A549 (cell line): ENCODE data around the gene FAAP100. TPM values are rescaled to one million over a fixed set of nuclear protein-coding genes. Genes with fewer than 3 reads are reported as not detected.

Experiments
- ATAC-seq, 2 experiments: fragments of 200-7000 bp in 1 of 2; fragments of >200 bp in 1 of 2; cut with Nextera tagmentation in 1 of 2; cut with Tn5 transposase in 1 of 2; 3 replicates each; pipeline versions ENCODE4 v1.8.0 to v1.9.1; 2018 to 2020; ENCODE audit warnings: mild to moderate bottlenecking in 1 of 2, moderate library complexity in 1 of 2
- CTCF ChIA-PET: fragments of 300-600 bp; sonication (Branson Sonifier 250); formaldehyde crosslinking; extraction: SDS; loops from one replicate; lab custom pipeline; 2021; ENCODE audit warnings: antibody characterized with exemption, inconsistent platforms; lab: Yijun Ruan, JAX
- POLR2A ChIA-PET: fragments of 350-600 bp; formaldehyde crosslinking; extraction: SDS; loops from one replicate; lab custom pipeline; 2021; ENCODE audit warnings: antibody characterized with exemption, inconsistent platforms; lab: Yijun Ruan, JAX
- DNase-seq, 2 experiments: peaks; one replicate each; pipeline versions ENCODE4 v3.0.0 to v3.0.0-alpha.2; 2011 to 2016; ENCODE audit warnings: low read depth in 1 of 2, low spot score in 1 of 2
- FAIRE-seq: peaks from 2 replicates; lab custom pipeline; 2011; peaks lifted over from hg19 to GRCh38; lab: Jason Lieb, UNC
- H3K27ac ChIP-seq, 2 experiments: fragments of >200 bp; sonication (Bioruptor Twin); formaldehyde crosslinking; 3 replicates each; pipeline ENCODE4 v1.5.1; 2016 to 2017
- H3K4me1 ChIP-seq: fragments of >200 bp; sonication (Bioruptor Twin); formaldehyde crosslinking; 3 replicates; pipeline ENCODE4 v1.6.1; 2016
- H3K4me2 ChIP-seq: fragments of >200 bp; sonication (Bioruptor Twin); formaldehyde crosslinking; 3 replicates; pipeline ENCODE4 v1.6.1; 2016
- H3K4me3 ChIP-seq: fragments of >200 bp; sonication (Bioruptor Twin); formaldehyde crosslinking; 3 replicates; pipeline ENCODE4 v1.5.1; 2016
- H3K9me3 ChIP-seq: fragments of >200 bp; sonication (Bioruptor Twin); formaldehyde crosslinking; 3 replicates; pipeline ENCODE4 v1.6.1; 2016
- EHF ChIP-seq: fragments of 250-450 bp; sonication (Bioruptor Pico); IDR thresholded peaks from 2 replicates; pipeline ENCODE4 v1.5.0; 2020; ENCODE audit warnings: mild to moderate bottlenecking
- EHMT2 ChIP-seq: fragments of 200-600 bp; sonication (generic); IDR thresholded peaks from 2 replicates; pipeline ENCODE4 v1.6.1; 2016; ENCODE audit warnings: antibody characterized with exemption, low read depth, mild to moderate bottlenecking, moderate library complexity
- EP300 ChIP-seq, 2 experiments: fragments of >200 bp; sonication (Bioruptor Twin); formaldehyde crosslinking; IDR thresholded peaks; 2 replicates in 1 of 2; 3 replicates in 1 of 2; pipeline ENCODE4 v1.6.1; 2016 to 2017
- FOSB ChIP-seq: fragments of 250-450 bp; sonication (Bioruptor Pico); IDR thresholded peaks from 2 replicates; pipeline ENCODE4 v1.5.0; 2020; ENCODE audit warnings: mild to moderate bottlenecking, moderate library complexity
- FOSL2 ChIP-seq, 2 experiments: fragments of 450-650 bp in 1 of 2; fragments of >200 bp in 1 of 2; sonication (Bioruptor Twin) in 1 of 2; formaldehyde crosslinking; IDR thresholded peaks; 2 replicates each; pipeline versions ENCODE4 v1.5.0 to v1.6.1; 2016 to 2020; ENCODE audit warnings: mild to moderate bottlenecking in 1 of 2, moderate library complexity in 1 of 2
- HOXA7 ChIP-seq: fragments of 250-450 bp; sonication (Bioruptor Pico); IDR thresholded peaks from 2 replicates; pipeline ENCODE4 v1.5.0; 2020; ENCODE audit warnings: mild to moderate bottlenecking, moderate library complexity
- HOXB13 ChIP-seq: fragments of 250-450 bp; sonication (Bioruptor Pico); IDR thresholded peaks from 2 replicates; pipeline ENCODE4 v1.5.0; 2020; ENCODE audit warnings: low read depth, mild to moderate bottlenecking, moderate library complexity
- HOXB5 ChIP-seq: fragments of 250-450 bp; sonication (Bioruptor Pico); IDR thresholded peaks from 2 replicates; pipeline ENCODE4 v1.5.0; 2020; ENCODE audit warnings: mild to moderate bottlenecking, moderate library complexity
- JUNB ChIP-seq: fragments of >200 bp; sonication (Bioruptor Twin); formaldehyde crosslinking; IDR thresholded peaks from 2 replicates; pipeline ENCODE4 v1.6.1; 2016
- MAFK ChIP-seq: fragments of 450-650 bp; IDR thresholded peaks from 2 replicates; pipeline ENCODE4 v1.6.1; 2014; ENCODE audit not compliant: partially characterized antibody
- PBX3 ChIP-seq: IDR thresholded peaks from 2 replicates; pipeline ENCODE4 v1.6.1; 2012
- POLR2A ChIP-seq: IDR thresholded peaks from 2 replicates; pipeline ENCODE4 v1.6.1; 2012; ENCODE audit warnings: mild to moderate bottlenecking, low read length
- POLR2AphosphoS2 ChIP-seq: conservative IDR thresholded peaks from 2 replicates; pipeline ENCODE4 v1.6.1; 2012; ENCODE audit warnings: low read length, improper control_type of control experiment, inconsistent platforms
- RARB ChIP-seq: fragments of 250-450 bp; sonication (Bioruptor Pico); IDR thresholded peaks from 2 replicates; pipeline ENCODE4 v1.8.0; 2021; ENCODE audit warnings: mild to moderate bottlenecking, moderate library complexity
- RNF2 ChIP-seq: fragments of 200-600 bp; sonication (generic); IDR thresholded peaks from 2 replicates; pipeline ENCODE4 v1.6.1; 2016; ENCODE audit warnings: low read depth, mild to moderate bottlenecking, antibody characterized with exemption, moderate library complexity, borderline replicate concordance
- SMC3 ChIP-seq: fragments of >200 bp; sonication (Bioruptor Twin); formaldehyde crosslinking; IDR thresholded peaks from 3 replicates; pipeline ENCODE4 v1.6.1; 2018; ENCODE audit warnings: inconsistent platforms
- SREBF2 ChIP-seq: fragments of 450-650 bp; IDR thresholded peaks from 2 replicates; pipeline ENCODE4 v1.6.1; 2014; ENCODE audit warnings: mild to moderate bottlenecking, moderate library complexity
- TFCP2L1 ChIP-seq: fragments of 250-450 bp; sonication (Bioruptor Pico); IDR thresholded peaks from 2 replicates; pipeline ENCODE4 v1.5.0; 2021; ENCODE audit warnings: mild to moderate bottlenecking
- TP53 ChIP-seq: fragments of 250-450 bp; sonication (Bioruptor Pico); IDR thresholded peaks from 2 replicates; pipeline ENCODE4 v1.5.0; 2021; ENCODE audit warnings: mild to moderate bottlenecking, moderate library complexity
- WGBS: methylation state at CpG from one replicate; pipeline ENCODE4 v1.1.6; 2017; ENCODE audit errors: missing lambda C conversion rate; 5-methylcytosine and 5-hydroxymethylcytosine counted together
- polyA plus RNA-seq, 4 experiments: library from polyadenylated mRNA; depleted of rRNA in 3 of 4; stranded (reverse); fragments of >200 nt; fragmentation: RNase III in 1 of 4; extraction: RNeasy Plus Mini Kit Qiagen cat#74134 plus additional on column Dnase treatment in 1 of 4; gene quantifications; 2 replicates in 3 of 4; 3 replicates in 1 of 4; pipeline ENCODE4 v1.2.3, GENCODE V29; 2011 to 2017
- TF ChIP-seq, protein P1 (sequence below): IDR thresholded peaks from 2 replicates; pipeline ENCODE4 v1.6.1; 2012; ENCODE audit warnings: low read depth, borderline replicate concordance

Gene FAAP100
- polyA plus RNA-seq, 2 of the 4 experiments (the other 2 are of a cell fraction): 5.4 to 16.8 TPM

- Histone ChIP-seq H3K27ac (peak overlapping the region; percentile 99), H3K4me2 (peak overlapping the region; percentile 82), H3K4me3 (peak overlapping the region; percentile 83), H3K9me3 (no peaks in the 10 kb centered on the region), H3K4me1 (peaks cover 21% of the 10 kb centered on the region)
- FAIRE-seq: no peak
- ChIA-PET POLR2A (interaction anchor here (0.5 to 2.1 kb wide), 9 partner anchors 12 to 336 kb away, joined by 3 to 8 read pairs (median 6); partner anchors contain the start of genes BAHCC1 and FAAP100), CTCF (interaction anchor here (0.7 to 4.7 kb wide), 4 partner anchors 28 to 257 kb away, joined by 4 to 18 read pairs (median 6); no protein-coding TSS in a partner anchor)
- peak in 1 of 2 experiments; percentile 64 for DNase-seq
- peak; percentile 0 to 2; a peak in 3 of 6 replicates for ATAC-seq
- TF ChIP-seq EP300 (IDR thresholded peaks at IDR 0.05): no peak
- peak; percentile 67 for TF ChIP-seq PBX3
- peak; percentile 96 for TF ChIP-seq TP53 (CRISPR knock-in tag)
- 0 out of 2 replicates have a peak, but pooled peaks have one; percentile 1 for TF ChIP-seq POLR2AphosphoS2
- TF ChIP-seq HOXA7 (CRISPR knock-in tag): peak; percentile 92; the same call in 1 of the 2 replicates
- 0 out of 2 replicates have a peak, but pooled peaks have one; percentile 28 for TF ChIP-seq HOXB13 (CRISPR knock-in tag)
- peak; percentile 24 for TF ChIP-seq POLR2A
- peak; percentile 22; the same call in 1 of the 2 replicates for TF ChIP-seq HOXB5
- TF ChIP-seq EHF: peak; percentile 53; the same call in 1 of the 2 replicates
- TF ChIP-seq SREBF2: no peak
- no peak for TF ChIP-seq MAFK
- peak; percentile 86; the same call in 1 of the 2 replicates for TF ChIP-seq RARB (CRISPR knock-in tag)
- no peak for TF ChIP-seq SMC3
- TF ChIP-seq, protein P1, sequence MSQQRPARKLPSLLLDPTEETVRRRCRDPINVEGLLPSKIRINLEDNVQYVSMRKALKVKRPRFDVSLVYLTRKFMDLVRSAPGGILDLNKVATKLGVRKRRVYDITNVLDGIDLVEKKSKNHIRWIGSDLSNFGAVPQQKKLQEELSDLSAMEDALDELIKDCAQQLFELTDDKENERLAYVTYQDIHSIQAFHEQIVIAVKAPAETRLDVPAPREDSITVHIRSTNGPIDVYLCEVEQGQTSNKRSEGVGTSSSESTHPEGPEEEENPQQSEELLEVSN: peak; percentile 29; the same call in 1 of the 2 replicates
- TF ChIP-seq JUNB: no peak
- peak; percentile 83; the same call in 1 of the 2 replicates for TF ChIP-seq TFCP2L1
- TF ChIP-seq FOSL2 (IDR thresholded peaks at IDR 0.05): no peak
- TF ChIP-seq FOSL2 (CRISPR knock-in tag; IDR thresholded peaks at IDR 0.05): peak; percentile 17
- peak; percentile 55; the same call in 1 of the 2 replicates for TF ChIP-seq RNF2
- peak; percentile 96 for TF ChIP-seq FOSB (CRISPR knock-in tag)
- 2% methylated on average over 47 of the region's 62 CpGs for WGBS
These were observed 40.2 kb downstream of the FAAP100 start for GRCh38 chr17:81511804-81512561.

GRCh38 chr17:81511554-81511803 lies 40.7 kb downstream of the FAAP100 start:
- CTCF ChIA-PET: interaction anchor here (1.0 to 2.4 kb wide), 5 partner anchors 109 to 258 kb away, joined by 4 to 7 read pairs (median 5); no protein-coding TSS in a partner anchor
- Histone ChIP-seq H3K4me2 (peak overlapping the region; percentile 82), H3K27ac (peak overlapping the region; percentile 99), H3K4me1 (peaks cover 16% of the 10 kb centered on the region), H3K9me3 (no peaks in the 10 kb centered on the region), H3K4me3 (peak overlapping the region; percentile 83)
- ATAC-seq: no peak
- 3% methylated on average over 9 of the region's 9 CpGs for WGBS
- POLR2A ChIA-PET: interaction anchor here (0.6 to 2.1 kb wide), 4 partner anchors 27 to 141 kb away, joined by 3 to 8 read pairs (median 6); partner anchors contain the start of gene FAAP100
- TF ChIP-seq RNF2 (0 out of 2 replicates have a peak, but pooled peaks have one; percentile 8), JUNB (no peak), EHMT2 (no peak)
- FAIRE-seq: no peak
- no peak for DNase-seq
